Spleen (tissue), 11 donors: Measurements from ENCODE around the gene REXO1. TPM values are rescaled to one million over a fixed set of nuclear protein-coding genes. Genes with fewer than 3 reads are reported as not detected.

ENCODE experiments used
- DNase-seq: peaks from one replicate; pipeline ENCODE4 v3.0.0-alpha.2; 2020
- H3K27ac ChIP-seq, 8 donors: fragments of 200-600 bp; sonication (generic) in 7 of 8; 1 replicate in 4 of 8; 2 replicates in 4 of 8; pipeline versions ENCODE4 v1.5.0 to v1.8.0; 2016 to 2021; ENCODE audit warnings: inconsistent platforms in 4 of 8, mild to moderate bottlenecking in 4 of 8, moderate library complexity in 1 of 8
- H3K27me3 ChIP-seq, 7 donors: fragments of 200-600 bp; sonication (generic) in 6 of 7; replicated peaks in 1 of 7; 1 replicate in 4 of 7; 2 replicates in 3 of 7; pipeline versions ENCODE4 v1.5.0 to v1.8.0; 2016 to 2021; ENCODE audit warnings: inconsistent platforms in 3 of 7, mild to moderate bottlenecking in 1 of 7
- H3K36me3 ChIP-seq, 6 donors: fragments of 200-600 bp; sonication (generic) in 5 of 6; 1 replicate in 4 of 6; 2 replicates in 2 of 6; pipeline versions ENCODE4 v1.5.0 to v1.8.0; 2016 to 2021; ENCODE audit warnings: inconsistent platforms in 2 of 6
- H3K4me1 ChIP-seq, 6 donors: fragments of 200-600 bp; sonication (generic) in 5 of 6; 1 replicate in 3 of 6; 2 replicates in 3 of 6; pipeline versions ENCODE4 v1.5.0 to v1.8.0; 2016 to 2021; ENCODE audit warnings: inconsistent platforms in 3 of 6
- H3K4me3 ChIP-seq, 8 donors: fragments of 200-600 bp; sonication (generic) in 7 of 8; 1 replicate in 4 of 8; 2 replicates in 4 of 8; pipeline versions ENCODE4 v1.5.0 to v1.8.0; 2016 to 2021; ENCODE audit warnings: inconsistent platforms in 4 of 8, mild to moderate bottlenecking in 4 of 8, moderate library complexity in 2 of 8
- H3K9me3 ChIP-seq, 8 donors: fragments of 200-600 bp; sonication (generic) in 7 of 8; 1 replicate in 4 of 8; 2 replicates in 4 of 8; pipeline versions ENCODE4 v1.5.0 to v1.8.0; 2016 to 2021; ENCODE audit warnings: inconsistent platforms in 4 of 8
- CTCF ChIP-seq, 11 experiments: fragments of 200-600 bp in 7 of 11; fragments of 450-650 bp in 4 of 11; sonication (generic) in 4 of 11; IDR thresholded peaks in 8 of 11; conservative IDR thresholded peaks in 3 of 11; 1 replicate in 7 of 11; 2 replicates in 4 of 11; pipeline versions ENCODE4 v1.4.0 to v1.8.0; 2016 to 2021; ENCODE audit warnings: antibody characterized with exemption in 11 of 11, inconsistent platforms in 4 of 11, mild to moderate bottlenecking in 1 of 11
- POLR2A ChIP-seq, 3 donors: fragments of 450-650 bp; IDR thresholded peaks; one replicate each; pipeline ENCODE4 v1.5.1; 2017; ENCODE audit warnings: antibody characterized with exemption in 3 of 3, mild to moderate bottlenecking in 1 of 3
- POLR2AphosphoS5 ChIP-seq, 3 donors: sonication (generic); formaldehyde crosslinking; IDR thresholded peaks; one replicate each; pipeline ENCODE4 v1.5.1; 2017; ENCODE audit warnings: antibody characterized with exemption in 3 of 3
- WGBS, 5 donors: extraction: QIAGEN DNeasy Blood & Tissue Kit in 3 of 5; methylation state at CpG; one replicate each; pipeline versions ENCODE4 v1.1.5 to v1.1.7; 2013 to 2018; 5-methylcytosine and 5-hydroxymethylcytosine counted together
- intact Hi-C: fragments of 100-400 bp; cut with DNase I; formaldehyde crosslinking; loops from one replicate; pipeline ENCODE4 v1.15.0; 2023; ENCODE audit warnings: low total_unique reads
- polyA plus RNA-seq, 3 donors: library from polyadenylated mRNA; stranded (reverse); fragments of 200-250 nt; gene quantifications; one replicate each; pipeline ENCODE4 v1.2.1, GENCODE V29; 2013
- total RNA-seq, 7 donors: library from RNA; depleted of rRNA in 3 of 7; stranded (reverse); fragments of >200 nt in 3 of 7; fragmentation: NEBNext Ultra II Directional in 4 of 7; extraction: Animal tissue kit (Norgen Biotek cat#: 25700) in 4 of 7; gene quantifications; one replicate each; pipeline versions ENCODE4 v1.1.0 to v1.2.1, GENCODE V29; 2016 to 2021
- donor health status: healthy with polysubstance abuse.
- donor health status: DM: no; HTN: no; CAD: no; lungs with moderate emphysema.
- donor health status: DM: no; HTN: no; CAD: no.
- donor health status: Bipolar disorder and iron deficiency.
- donor health status: healthy.
- donor health status: DM: no; HTN: no; CAD: no.
- donor health status: DM: yes; HTN: yes; CAD: no.

Gene REXO1
- total and polyA plus RNA-seq, 10 donors, result 13.4 to 88.1 (median 50.6) TPM

- Histone ChIP-seq H3K36me3 (peaks cover 0 to 10% (median 0%) of the 10 kb centered on the region in 6 donors), H3K9me3 (no peaks in the 10 kb centered on the region), H3K4me3 (peak overlapping the region; percentile 69 to 92 (median 80)), H3K4me1 (peaks cover 23 to 72% (median 41%) of the 10 kb centered on the region in 6 donors), H3K27me3 (no peaks in the 10 kb centered on the region), H3K27ac (peak overlapping the region; percentile 86 to 99 (median 96))
- DNase-seq, result peak; percentile 96
- intact Hi-C loops, result no loop called here
- 3 to 6% (median 5%) methylated on average over 22 to 52 of the region's 52 CpGs for WGBS, 5 donors
- TF ChIP-seq POLR2AphosphoS5 (IDR thresholded peaks at IDR 0.05) (peak; percentile 51 to 84 (median 66)), POLR2A (IDR thresholded peaks at IDR 0.05) (no peak), CTCF (IDR thresholded peaks at IDR 0.05 in 8 of 11, conservative IDR thresholded peaks at IDR 0.05 in 3 of 11) (peak; percentile 86 to 99 (median 94))
Measured at GRCh38 chr19:1864480-1865171, 16.3 kb upstream of the REXO1 start.

DNA sequence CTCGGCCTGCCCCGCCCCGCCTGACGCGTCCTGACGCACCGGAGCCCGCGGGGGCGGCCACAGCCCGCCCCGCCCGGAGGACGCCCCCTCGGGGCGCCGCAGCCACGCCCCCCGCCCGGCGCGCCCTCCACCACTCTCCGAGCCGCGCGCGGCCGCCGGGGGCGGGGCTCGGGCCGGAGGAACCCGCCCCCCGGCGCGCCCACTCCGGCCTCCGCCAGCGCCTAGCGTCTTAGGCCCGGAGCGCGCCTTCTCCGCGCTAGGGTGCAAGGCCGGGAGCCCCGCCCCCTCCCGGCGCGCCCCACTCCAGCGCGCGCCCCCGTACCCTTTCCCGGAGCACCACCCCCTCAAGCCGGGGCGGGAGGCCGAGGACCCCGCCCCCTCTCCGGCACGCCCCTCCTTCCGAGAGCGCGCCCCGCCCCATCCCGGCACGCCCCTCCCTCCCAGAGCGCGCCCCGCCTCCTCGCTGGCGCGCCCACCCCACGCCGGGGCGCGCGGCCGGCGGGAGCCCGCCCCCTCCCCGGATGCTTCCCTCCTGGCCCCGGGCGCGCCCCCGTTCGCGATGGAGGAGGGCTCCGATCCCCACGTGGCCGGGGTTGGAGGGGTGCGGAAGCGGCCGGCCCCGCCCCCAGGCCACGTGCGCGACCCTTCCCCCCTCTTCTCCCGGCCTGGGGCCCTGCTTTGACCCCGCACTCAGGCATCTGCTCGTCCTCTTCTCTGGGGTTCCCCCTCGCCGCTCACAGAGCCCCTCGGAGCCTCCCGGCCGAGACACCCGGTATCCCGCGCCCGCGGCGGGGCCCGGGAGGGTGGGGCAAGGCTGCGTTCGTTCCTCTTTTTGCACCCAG is 15.6 kb upstream of the REXO1 start:
- peak overlapping the region; percentile 69 to 92 (median 80) for H3K4me3 ChIP-seq
- WGBS, 5 donors, result 0 to 1% (median 1%) methylated on average over 14 to 115 of the region's 115 CpGs
- no peaks in the 10 kb centered on the region for H3K9me3 ChIP-seq
- no peaks in the 10 kb centered on the region for H3K27me3 ChIP-seq
- H3K36me3 ChIP-seq, result peaks cover 0 to 2% (median 0%) of the 10 kb centered on the region in 6 donors
- TF ChIP-seq POLR2AphosphoS5 (IDR thresholded peaks at IDR 0.05) (peak; percentile 46 to 81 (median 68)), CTCF (IDR thresholded peaks at IDR 0.05 in 8 of 11, conservative IDR thresholded peaks at IDR 0.05 in 3 of 11) (peak in 1 of 11 experiments; percentile 24), POLR2A (IDR thresholded peaks at IDR 0.05) (no peak)
- peaks cover 23 to 72% (median 48%) of the 10 kb centered on the region in 6 donors for H3K4me1 ChIP-seq
- DNase-seq, result peak; percentile 98
- peak overlapping the region; percentile 86 to 99 (median 96) for H3K27ac ChIP-seq
- intact Hi-C loops, result no loop called here

DNA sequence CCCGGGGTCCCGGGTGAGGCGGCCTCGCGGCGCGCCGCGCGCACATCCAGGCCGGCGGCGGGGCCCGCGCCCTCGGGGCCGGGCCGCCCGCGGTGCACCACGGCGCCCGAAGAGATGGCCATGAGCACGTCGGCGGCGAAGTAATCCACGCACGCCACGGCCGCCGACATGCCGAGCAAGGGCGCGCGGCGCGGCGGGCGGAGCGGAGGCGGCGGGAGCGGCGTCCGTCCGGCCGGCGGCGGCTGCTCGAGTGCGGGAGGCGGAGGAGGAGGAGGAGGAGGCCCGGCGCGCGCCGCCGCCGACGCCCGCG is 15.0 kb upstream of the REXO1 start, which contains the start of gene KLF16:
Gene KLF16, minus strand, starts transcription at position 252 of the 310 bp plus-strand sequence. Its CDS starts 82 bp downstream, at position 170.
- intact Hi-C loops, result no loop called here
- H3K4me1 ChIP-seq, result peaks cover 29 to 73% (median 53%) of the 10 kb centered on the region in 6 donors
- H3K27me3 ChIP-seq, result no peaks in the 10 kb centered on the region
- TF ChIP-seq POLR2A (IDR thresholded peaks at IDR 0.05) (peak in 2 of 3 donors; percentile 32 to 80), POLR2AphosphoS5 (IDR thresholded peaks at IDR 0.05) (peak in 2 of 3 donors; percentile 25 to 55), CTCF (IDR thresholded peaks at IDR 0.05 in 8 of 11, conservative IDR thresholded peaks at IDR 0.05 in 3 of 11) (no peak)
- DNase-seq, result no peak
- H3K9me3 ChIP-seq, result no peaks in the 10 kb centered on the region
- peak within 1 kb of the TSS; percentile 86 to 99 (median 96) for H3K27ac ChIP-seq
- peak within 1 kb of the TSS; percentile 74 to 92 (median 81) for H3K4me3 ChIP-seq
- H3K36me3 ChIP-seq, result no peaks in the 10 kb centered on the region
- WGBS, 5 donors, result 0 to 1% (median 1%) methylated on average over 22 to 63 of the region's 63 CpGs; no CpG with 5 or more reads in 1 of the 5 donors
